HG03135 (cell line): ENCODE data around the gene BARX1.

Source experiments
- ATAC-seq: cut with Tn5 transposase; IDR thresholded peaks from one replicate; pipeline ENCODE4 v1.9.1; 2021; ENCODE audit warnings: mild to moderate bottlenecking, moderate library complexity; ENCODE audit not compliant: unreplicated experiment

The BARX1 gene

DNA sequence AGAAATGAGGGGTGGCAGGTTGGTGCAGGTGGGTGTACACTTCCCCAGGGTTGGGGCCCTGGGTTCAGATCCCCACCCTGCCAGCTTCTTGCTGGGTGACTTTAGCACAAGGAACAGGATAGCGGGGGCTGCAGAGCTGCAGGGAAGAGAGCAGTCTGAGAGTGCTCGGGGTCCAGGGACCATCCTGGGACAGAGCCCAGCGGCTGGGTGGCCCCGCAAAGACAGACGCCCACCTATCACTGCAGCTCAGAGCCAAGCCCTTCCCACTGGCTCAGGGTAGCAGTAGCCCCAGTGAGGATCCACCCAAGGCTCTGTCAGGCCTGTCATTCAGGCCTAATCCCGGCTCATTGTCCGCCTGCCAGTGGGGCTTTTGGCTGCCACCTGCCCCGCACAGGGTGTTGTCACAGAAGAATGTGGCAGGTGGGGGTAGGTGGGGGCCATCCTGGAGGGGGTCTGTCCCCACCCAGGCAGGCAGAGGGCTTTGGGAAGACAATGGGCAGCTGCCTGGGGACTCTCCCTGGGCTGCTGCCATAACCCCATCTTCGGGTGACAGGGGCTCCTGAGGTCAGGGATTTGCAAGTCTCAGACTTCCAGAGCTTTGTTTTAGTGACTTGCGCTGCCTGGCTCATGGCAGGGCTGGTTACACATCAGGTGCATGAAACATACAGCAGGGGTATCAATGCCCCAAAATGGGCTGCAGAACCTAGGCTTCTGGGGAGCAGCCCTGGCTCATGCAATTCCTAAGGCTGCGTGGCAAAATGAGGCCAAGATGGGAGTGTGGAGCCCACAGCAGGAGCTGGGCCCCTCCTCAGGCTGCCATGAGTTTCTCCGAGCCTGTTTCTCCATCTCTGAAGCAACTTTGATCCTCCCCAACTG is 52.1 kb downstream of the BARX1 start:
- ATAC-seq = no peak

DNA sequence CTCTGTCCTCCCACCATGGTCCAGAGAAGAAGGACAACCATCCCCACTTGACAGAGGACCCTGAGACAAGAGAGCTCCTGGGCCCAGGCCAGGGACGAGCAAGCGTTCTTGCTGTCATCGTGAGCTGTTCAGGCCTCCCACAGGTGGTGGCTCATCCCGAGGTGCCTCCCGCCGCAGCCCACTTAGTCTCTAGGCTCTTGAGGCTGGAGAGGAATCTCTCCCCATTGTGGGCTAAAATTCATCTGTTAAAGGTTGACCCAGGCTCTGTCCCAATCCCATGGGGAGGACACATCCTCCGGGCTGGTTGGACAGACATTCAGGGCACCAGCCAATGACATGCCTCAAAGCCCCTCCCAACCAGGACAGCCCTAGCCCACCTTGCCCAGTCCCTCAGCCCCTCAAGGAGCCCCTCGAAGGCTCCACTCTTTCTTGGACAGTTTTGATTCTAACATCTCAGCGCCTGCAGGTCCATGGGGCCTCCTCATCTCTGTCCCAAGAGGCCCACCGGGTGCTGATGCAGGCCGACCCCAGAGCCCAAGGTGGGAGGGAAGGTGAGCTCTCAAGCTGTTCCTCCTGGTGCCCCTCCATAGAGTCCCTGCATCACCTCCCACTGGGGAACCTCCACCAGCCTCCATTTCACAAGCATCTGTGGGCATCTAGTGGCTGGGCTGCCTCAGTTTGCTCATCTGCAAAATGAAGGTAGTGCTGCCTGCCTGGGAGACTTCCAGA is 52.9 kb downstream of the BARX1 start:
- ATAC-seq = no peak
